H1 (cell line): ENCODE measurements around the gene ANKRD30A. TPM values are rescaled to one million over a fixed set of nuclear protein-coding genes. Genes with fewer than 3 reads are reported as not detected.

Source experiments
- CTCF ChIA-PET: fragments of 300-600 bp; sonication (Branson Sonifier 250); formaldehyde crosslinking; loops from one replicate; lab custom pipeline; 2021; ENCODE audit not compliant: partially characterized antibody; lab: Charles Lee
- POLR2A ChIA-PET: fragments of 300-600 bp; sonication (Branson Sonifier 250); formaldehyde crosslinking; loops from one replicate; lab custom pipeline; 2021; ENCODE audit warnings: inconsistent platforms; ENCODE audit not compliant: partially characterized antibody; lab: Charles Lee
- DNase-seq, 2 experiments: peaks; one replicate each; pipeline versions ENCODE4 v3.0.0 to v3.0.0-alpha.2; 2010 to 2022; ENCODE audit warnings: low spot score in 2 of 2, low read depth in 1 of 2, mixed read lengths in 1 of 2
- FAIRE-seq: peaks from 2 replicates; lab custom pipeline; 2011; peaks lifted over from hg19 to GRCh38; lab: Jason Lieb, UNC
- H2AFZ ChIP-seq: 2 replicates; pipeline ENCODE4 v1.8.1; 2012; ENCODE audit warnings: low read length, inconsistent platforms
- H2AK5ac ChIP-seq: 2 replicates; pipeline ENCODE4 v1.6.1; 2013; ENCODE audit warnings: low read depth, low read length
- H2BK120ac ChIP-seq: replicated peaks from 2 replicates; pipeline ENCODE3; 2013; ENCODE audit warnings: low read depth, low read length, inconsistent platforms
- H2BK12ac ChIP-seq: 2 replicates; pipeline ENCODE4 v1.6.1; 2013; ENCODE audit warnings: low read depth, low read length
- H2BK15ac ChIP-seq: 2 replicates; pipeline ENCODE4 v1.6.1; 2013; ENCODE audit warnings: low read length
- H2BK20ac ChIP-seq: 2 replicates; pipeline ENCODE4 v1.6.1; 2013; ENCODE audit warnings: low read length
- H2BK5ac ChIP-seq: 2 replicates; pipeline ENCODE4 v1.6.1; 2013; ENCODE audit warnings: low read depth, low read length
- H3K14ac ChIP-seq: 2 replicates; pipeline ENCODE4 v1.6.1; 2013; ENCODE audit warnings: inconsistent platforms; ENCODE audit not compliant: insufficient read length
- H3K18ac ChIP-seq: 2 replicates; pipeline ENCODE4 v1.6.1; 2013; ENCODE audit warnings: low read length; ENCODE audit errors: extremely low read depth
- H3K23ac ChIP-seq: 2 replicates; pipeline ENCODE4 v1.6.1; 2013; ENCODE audit warnings: inconsistent platforms; ENCODE audit not compliant: insufficient read length
- H3K23me2 ChIP-seq: 2 replicates; pipeline ENCODE4 v1.6.1; 2013; ENCODE audit warnings: low read depth, low read length
- H3K27ac ChIP-seq: 2 replicates; pipeline ENCODE4 v1.6.1; 2011; ENCODE audit warnings: low read depth, low read length, inconsistent platforms
- H3K27me3 ChIP-seq, 4 experiments: replicated peaks in 1 of 4; 1 replicate in 1 of 4; 2 replicates in 3 of 4; pipeline versions ENCODE4 v1.6.1 to v1.8.1; 2011 to 2013; ENCODE audit warnings: low read length in 3 of 4, mild to moderate bottlenecking in 3 of 4, inconsistent platforms in 2 of 4, mixed read lengths in 2 of 4, moderate library complexity in 1 of 4; ENCODE audit not compliant: control insufficient read depth in 3 of 4, insufficient read depth in 3 of 4; ENCODE audit errors: extremely low read depth in 1 of 4
- H3K36me3 ChIP-seq, 4 experiments: 2 replicates each; pipeline versions ENCODE4 v1.6.1 to v1.8.1; 2011 to 2013; ENCODE audit warnings: mild to moderate bottlenecking in 4 of 4, low read length in 3 of 4, moderate library complexity in 2 of 4, control low read depth in 1 of 4, inconsistent platforms in 1 of 4; ENCODE audit not compliant: insufficient read depth in 4 of 4, control insufficient read depth in 2 of 4
- H3K4ac ChIP-seq: replicated peaks from 2 replicates; pipeline ENCODE3; 2013; ENCODE audit warnings: low read length, low read depth, mixed read lengths, inconsistent platforms; ENCODE audit not compliant: insufficient read length
- H3K4me1 ChIP-seq, 4 experiments: replicated peaks in 1 of 4; 1 replicate in 1 of 4; 2 replicates in 3 of 4; pipeline versions ENCODE4 v1.6.1 to v1.8.1; 2011 to 2013; ENCODE audit warnings: low read length in 3 of 4, inconsistent platforms in 2 of 4, mixed read lengths in 1 of 4; ENCODE audit not compliant: insufficient read depth in 4 of 4, control insufficient read depth in 3 of 4
- H3K4me2 ChIP-seq, 2 experiments: 2 replicates each; pipeline versions ENCODE4 v1.6.1 to v1.8.1; 2011 to 2013; ENCODE audit warnings: low read depth in 2 of 2, low read length in 2 of 2, control low read depth in 1 of 2, inconsistent platforms in 1 of 2, mild to moderate bottlenecking in 1 of 2; ENCODE audit not compliant: insufficient read depth in 1 of 2
- H3K4me3 ChIP-seq, 4 experiments: fragments of 200-600, 300-600 bp in 1 of 4; sonication (generic), shearing (Covaris generic), sonication (Bioruptor Twin) in 1 of 4; 2 replicates each; pipeline versions ENCODE4 v1.5.1 to v1.8.1; 2011 to 2016; ENCODE audit warnings: low read length in 4 of 4, low read depth in 3 of 4, control low read depth in 2 of 4, inconsistent platforms in 2 of 4, mild to moderate bottlenecking in 2 of 4, mixed read lengths in 1 of 4, moderate library complexity in 1 of 4; ENCODE audit not compliant: insufficient read depth in 2 of 4; ENCODE audit errors: extremely low read depth in 1 of 4
- H3K56ac ChIP-seq: replicated peaks from 2 replicates; pipeline ENCODE3; 2013; ENCODE audit warnings: low read depth, mild to moderate bottlenecking, mixed read lengths, low read length, inconsistent platforms; ENCODE audit not compliant: insufficient read length
- H3K79me1 ChIP-seq: 2 replicates; pipeline ENCODE4 v1.6.1; 2013; ENCODE audit warnings: low read depth, low read length, control low read depth
- H3K79me2 ChIP-seq, 2 experiments: 2 replicates each; pipeline versions ENCODE4 v1.6.1 to v1.8.1; 2012 to 2013; ENCODE audit warnings: low read length in 2 of 2, mild to moderate bottlenecking in 2 of 2, inconsistent platforms in 1 of 2; ENCODE audit not compliant: insufficient read depth in 2 of 2, control insufficient read depth in 1 of 2
- H3K9ac ChIP-seq, 4 experiments: replicated peaks in 1 of 4; 1 replicate in 1 of 4; 2 replicates in 3 of 4; pipeline versions ENCODE4 v1.6.1 to v1.8.1; 2011 to 2013; ENCODE audit warnings: low read depth in 3 of 4, low read length in 3 of 4, control low read depth in 2 of 4, mild to moderate bottlenecking in 2 of 4, moderate library complexity in 2 of 4, inconsistent platforms in 1 of 4; ENCODE audit errors: extremely low read depth in 1 of 4
- H3K9me3 ChIP-seq, 2 experiments: 2 replicates each; pipeline versions ENCODE4 v1.6.1 to v1.8.1; 2012 to 2013; ENCODE audit warnings: mild to moderate bottlenecking in 2 of 2, moderate library complexity in 2 of 2, control low read depth in 1 of 2, inconsistent platforms in 1 of 2, low read depth in 1 of 2, low read length in 1 of 2, mixed read lengths in 1 of 2; ENCODE audit not compliant: insufficient read depth in 2 of 2
- H4K20me1 ChIP-seq, 2 experiments: replicated peaks in 1 of 2; 2 replicates each; pipeline versions ENCODE3 to v1.8.1; 2011 to 2013; ENCODE audit warnings: inconsistent platforms in 2 of 2, low read length in 2 of 2, mild to moderate bottlenecking in 1 of 2; ENCODE audit not compliant: insufficient read depth in 2 of 2, control insufficient read depth in 1 of 2
- H4K5ac ChIP-seq: 2 replicates; pipeline ENCODE4 v1.6.1; 2013; ENCODE audit warnings: low read length, low read depth, mixed read lengths, inconsistent platforms; ENCODE audit not compliant: insufficient read length
- H4K8ac ChIP-seq: 2 replicates; pipeline ENCODE4 v1.8.0; 2013; ENCODE audit warnings: mild to moderate bottlenecking, moderate library complexity, low read length, inconsistent platforms; ENCODE audit not compliant: insufficient read depth; ENCODE audit errors: extremely low read depth
- H4K91ac ChIP-seq: replicated peaks from 2 replicates; pipeline ENCODE3; 2013; ENCODE audit warnings: low read length, mixed read lengths, inconsistent platforms; ENCODE audit not compliant: insufficient read length
- BRCA1 ChIP-seq: IDR thresholded peaks from 2 replicates; pipeline ENCODE4 v1.6.1; 2012; ENCODE audit warnings: low read depth, low read length, improper control_type of control experiment
- CBX8 ChIP-seq: fragments of 300-800, 300-1000 bp; sonication (generic); IDR thresholded peaks from 2 replicates; pipeline ENCODE4 v1.7.1; 2016; ENCODE audit warnings: low read depth, low read length, borderline replicate concordance
- MAFK ChIP-seq: IDR thresholded peaks from 2 replicates; pipeline ENCODE4 v1.6.1; 2012; ENCODE audit warnings: low read depth, mild to moderate bottlenecking, improper control_type of control experiment, low read length
- MAX ChIP-seq: IDR thresholded peaks from 2 replicates; pipeline ENCODE4 v1.6.1; 2012; ENCODE audit warnings: inconsistent platforms
- RXRA ChIP-seq: IDR thresholded peaks from 2 replicates; pipeline ENCODE4 v1.6.1; 2011; ENCODE audit warnings: low read depth, mild to moderate bottlenecking, low read length, moderate library complexity; ENCODE audit not compliant: insufficient read depth
- SAP30 ChIP-seq: fragments of 300-600 bp; sonication (generic); IDR thresholded peaks from 2 replicates; pipeline ENCODE4 v1.7.1; 2012; ENCODE audit warnings: low read length, moderate library complexity, mild to moderate bottlenecking, inconsistent platforms; ENCODE audit not compliant: insufficient read depth, insufficient replicate concordance
- SIRT6 ChIP-seq: IDR thresholded peaks from one replicate; pipeline ENCODE4 v1.7.1; 2012; ENCODE audit warnings: low read length, inconsistent platforms
- TAF7 ChIP-seq: optimal IDR thresholded peaks from 2 replicates; pipeline ENCODE3; 2011; ENCODE audit warnings: low read depth, mild to moderate bottlenecking, inconsistent platforms, low read length, moderate library complexity, borderline replicate concordance
- YY1 ChIP-seq: IDR thresholded peaks from 2 replicates; pipeline ENCODE4 v1.6.1; 2011; ENCODE audit warnings: low read depth, mild to moderate bottlenecking, low read length
- WGBS, 2 experiments: shearing (Covaris generic) in 1 of 2; methylation state at CpG; one replicate each; pipeline versions ENCODE4 v1.1.6 to v1.1.7; 2013 to 2015; ENCODE audit warnings: low lambda C conversion rate in 2 of 2, mixed read lengths in 2 of 2, inconsistent platforms in 1 of 2, low coverage in 1 of 2, missing lambda C conversion rate in 1 of 2; ENCODE audit not compliant: insufficient replicate concordance in 2 of 2, insufficient coverage in 1 of 2, insufficient read length in 1 of 2; ENCODE audit errors: extremely low coverage in 1 of 2, missing lambda C conversion rate in 1 of 2; 5-methylcytosine and 5-hydroxymethylcytosine counted together
- polyA plus RNA-seq, 7 experiments: library from polyadenylated mRNA; depleted of rRNA in 3 of 7; stranded (reverse) in 5 of 7; unstranded in 2 of 7; fragments of >200 nt in 5 of 7; fragments of 200-250 nt in 2 of 7; gene quantifications; 1 replicate in 5 of 7; 2 replicates in 1 of 7; 4 replicates in 1 of 7; pipeline versions ENCODE4 v1.2.1 to v1.2.3, GENCODE V29; 2011 to 2013; ENCODE audit warnings: missing spikeins in 2 of 7, mixed read lengths in 2 of 7
- total RNA-seq: library from RNA; stranded (reverse); fragmentation: NEBNext Ultra II Directional; extraction: Animal tissue kit (Norgen Biotek cat#: 25700); gene quantifications from 2 replicates; pipeline ENCODE4 v1.2.1, GENCODE V29; 2021

ANKRD30A gene
- total and polyA plus RNA-seq, 2 of the 8 experiments (the other 6 are each of a cell fraction or from before 2014, with no cell fraction given): not detected

DNA sequence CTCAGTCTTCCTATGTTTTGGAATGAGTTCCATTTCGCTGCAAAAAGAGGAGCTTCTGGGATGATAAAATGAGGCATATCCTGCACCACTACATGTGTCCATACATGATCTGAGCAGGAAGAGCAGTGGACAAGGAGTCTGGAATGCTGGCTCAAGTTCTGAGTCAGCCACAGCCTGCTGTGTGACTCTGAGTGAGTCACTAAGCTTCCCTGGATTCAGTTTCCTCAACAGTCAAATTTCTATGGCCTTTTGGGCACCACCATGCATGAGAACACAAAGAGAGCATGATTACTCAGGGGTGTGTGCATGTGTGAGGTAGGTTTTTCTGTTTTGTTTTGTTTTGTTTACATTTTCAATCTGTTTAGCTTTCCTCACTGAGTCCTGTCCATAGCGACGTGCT lies 254.6 kb downstream of the ANKRD30A start:
- WGBS, 2 experiments: 65% methylated on average over 3 of the region's 3 CpGs; no CpG with 5 or more reads in 1 of the 2 experiments
- H3K23ac ChIP-seq: no peak overlapping the region
- no peak overlapping the region for H4K8ac ChIP-seq
- TF ChIP-seq TAF7 (no peak), SIRT6 (no peak), BRCA1 (no peak), YY1 (no peak), CBX8 (no peak), SAP30 (no peak), RXRA (no peak), MAX (no peak), MAFK (no peak)
- CTCF ChIA-PET: interaction anchor here (1.6 kb wide), 1 partner anchor 12 kb away, joined by 4 read pairs; no protein-coding TSS in a partner anchor
- no peak overlapping the region for H3K27ac ChIP-seq
- no peaks in the 10 kb centered on the region for H3K23me2 ChIP-seq
- no peak overlapping the region for H3K4me3 ChIP-seq
- H2BK20ac ChIP-seq: no peak overlapping the region
- H2BK120ac ChIP-seq: no peak overlapping the region
- H3K56ac ChIP-seq: no peak overlapping the region
- H4K20me1 ChIP-seq: no peaks in the 10 kb centered on the region
- no peak overlapping the region for H3K4me2 ChIP-seq
- no peak overlapping the region for H4K91ac ChIP-seq
- peaks cover 65 to 80% of the 10 kb centered on the region in 2 experiments for H3K9me3 ChIP-seq
- POLR2A ChIA-PET: no interaction called here
- no peaks in the 10 kb centered on the region for H3K27me3 ChIP-seq
- no peaks in the 10 kb centered on the region for H3K36me3 ChIP-seq
- H2BK5ac ChIP-seq: no peak overlapping the region
- H3K14ac ChIP-seq: no peak overlapping the region
- no peaks in the 10 kb centered on the region for H3K4me1 ChIP-seq
- no peak overlapping the region for H3K9ac ChIP-seq
- no peak overlapping the region for H2AFZ ChIP-seq
- DNase-seq (no peak), FAIRE-seq (no peak)
- H3K79me1 ChIP-seq: no peaks in the 10 kb centered on the region
- no peak overlapping the region for H3K18ac ChIP-seq
- H2AK5ac ChIP-seq: no peak overlapping the region
- H3K4ac ChIP-seq: no peak overlapping the region
- H3K79me2 ChIP-seq: no peaks in the 10 kb centered on the region
- no peak overlapping the region for H2BK12ac ChIP-seq
- H2BK15ac ChIP-seq: no peak overlapping the region
- no peak overlapping the region for H4K5ac ChIP-seq
